DMS153 treated with DMSO at 0.1 percent for 48 hours (cell line): Measurements from ENCODE around the gene FBXO10.
A peak's percentile ranks its signal among the peaks of the same experiment; 100 is the strongest.
"Not testable (repeated sequence)": the region's sequence is repeated elsewhere in the genome, so short reads cannot be mapped to it uniquely, and the experiment has no call there.

Experiments used
- DNase-seq: peaks from one replicate; lab custom pipeline; 2025; ENCODE audit not compliant: unreplicated experiment; lab: John Stamatoyannopoulos, UW

Gene FBXO10

GRCh38 chr9:37486256-37486615 is 89.9 kb downstream of the FBXO10 start:
- no peak for DNase-seq

GRCh38 chr9:37485389-37486255 is 90.6 kb downstream of the FBXO10 start, which contains the start of gene POLR1E:
Gene POLR1E, plus strand, starts transcription at chr9:37485948. Its CDS starts 100 bp downstream, at chr9:37486048.
- DNase-seq, result peak; percentile 89

GRCh38 chr9:37480759-37481158 is 95.4 kb downstream of the FBXO10 start:
- DNase-seq, result no peak

- not testable (repeated sequence) for DNase-seq
Measured at GRCh38 chr9:37477987-37478619, 98.1 kb downstream of the FBXO10 start.

DNA sequence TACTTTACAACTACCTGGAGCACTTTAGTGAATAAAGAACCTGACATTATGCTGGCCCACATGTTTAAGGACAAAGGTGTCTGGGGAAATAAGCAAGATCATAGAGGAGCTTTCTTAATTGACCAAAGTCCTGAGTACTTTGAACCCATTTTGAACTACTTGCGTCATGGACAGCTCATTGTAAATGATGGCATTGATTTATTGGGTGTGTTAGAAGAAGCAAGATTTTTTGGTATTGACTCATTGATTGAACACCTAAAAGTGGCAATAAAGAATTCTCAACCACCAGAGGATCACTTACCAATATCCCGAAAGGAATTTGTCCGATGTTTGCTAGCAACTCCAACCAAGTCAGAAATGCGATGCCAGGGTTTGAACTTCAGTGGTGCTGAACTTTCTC is 98.7 kb downstream of the FBXO10 start:
- not testable (repeated sequence) for DNase-seq

DNA sequence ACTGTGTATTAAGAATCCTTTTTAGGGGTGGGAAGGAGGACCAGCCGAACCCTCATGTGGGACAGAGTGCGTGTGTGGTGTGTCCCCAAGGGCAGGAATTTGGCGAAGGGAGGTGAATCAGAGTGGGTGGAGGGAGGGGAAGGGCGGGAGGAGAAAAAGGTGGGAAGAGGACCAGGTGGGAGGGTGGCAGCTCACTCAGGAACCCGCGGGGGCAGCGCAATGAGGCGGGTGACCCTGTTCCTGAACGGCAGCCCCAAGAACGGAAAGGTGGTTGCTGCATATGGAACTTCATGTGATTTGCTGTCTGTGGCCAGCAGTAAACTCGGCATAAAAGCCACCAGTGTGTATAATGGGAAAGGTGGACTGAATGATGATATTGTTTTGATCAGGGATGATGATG is 99.2 kb downstream of the FBXO10 start:
- DNase-seq, result no peak

- DNase-seq, result no peak
Measured at GRCh38 chr9:37474438-37474837, 101.7 kb downstream of the FBXO10 start.

- not testable (repeated sequence) for DNase-seq
Measured at GRCh38 chr9:37473982-37474381, 102.2 kb downstream of the FBXO10 start.

GRCh38 chr9:37471942-37472684 is 104.1 kb downstream of the FBXO10 start:
- DNase-seq, result no peak

GRCh38 chr9:37468620-37469019 is 107.6 kb downstream of the FBXO10 start:
- DNase-seq, result no peak

- DNase-seq, result not testable (repeated sequence)
Measured at GRCh38 chr9:37467530-37467929, 108.7 kb downstream of the FBXO10 start.

GRCh38 chr9:37466037-37466709 is 110.0 kb downstream of the FBXO10 start:
- DNase-seq, result no peak

DNA sequence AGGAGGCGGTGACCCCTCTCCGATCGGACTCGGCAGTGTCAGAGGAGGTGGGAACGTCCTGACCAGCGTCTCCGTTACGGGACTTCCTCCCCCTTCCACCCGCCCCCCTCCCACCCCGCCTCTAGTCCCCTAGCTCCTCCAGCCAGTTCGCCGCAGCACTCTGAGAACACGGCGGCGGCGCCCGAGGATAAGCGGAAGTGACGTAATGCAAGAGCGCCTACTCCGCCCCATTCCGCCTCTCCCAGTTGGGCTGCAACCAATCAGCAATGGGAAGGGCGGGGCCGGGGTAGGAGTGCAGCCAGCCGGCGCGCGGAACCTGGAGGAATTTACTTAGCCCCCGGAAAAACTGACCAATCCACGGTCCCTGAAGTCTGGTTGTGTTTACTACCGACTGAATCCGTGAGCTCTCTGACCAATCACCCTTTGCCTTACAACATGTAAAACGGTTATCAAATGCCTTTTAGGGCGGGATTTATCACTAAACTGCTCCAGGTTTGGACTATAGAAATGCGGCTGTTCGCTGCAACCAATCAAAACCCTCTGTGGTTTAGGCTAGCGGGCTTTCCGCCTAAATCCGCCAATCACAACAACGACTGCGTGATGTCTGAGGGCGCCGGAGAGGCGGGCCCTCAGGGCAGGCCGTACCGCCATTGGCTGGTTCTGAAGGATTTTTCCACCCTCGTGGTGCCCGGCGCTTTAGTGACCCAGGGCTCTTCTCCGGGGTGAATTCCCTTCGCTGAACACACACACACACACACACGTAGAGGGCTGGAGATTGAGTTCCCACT is 110.7 kb downstream of the FBXO10 start, which contains the start of gene ZBTB5:
ZBTB5 (minus strand) TSS at position 202 of the 788 bp plus-strand sequence. CDS start 22,899 bp downstream, outside the sequence.
- DNase-seq, result peak; percentile 100

GRCh38 chr9:37464426-37465248 is 111.5 kb downstream of the FBXO10 start:
- DNase-seq, result peak; percentile 67

- no peak for DNase-seq
Measured at GRCh38 chr9:37464006-37464405, 112.2 kb downstream of the FBXO10 start.
